RKO (cell line): ENCODE results near the gene PTGR1.
"Not testable (repeated sequence)": the region's sequence is repeated elsewhere in the genome, so short reads cannot be mapped to it uniquely, and the experiment has no call there.

Experiments
- DNase-seq: peaks from one replicate; pipeline ENCODE4 v3.0.0-alpha.2; 2016; ENCODE audit warnings: low spot score

The PTGR1 gene

GRCh38 chr9:111599092-111599954 is at the start of gene PTGR1:
Gene PTGR1 (minus strand): TSS chr9:111599647. CDS start chr9:111597422, 2,225 bp downstream.
- peak; percentile 97 for DNase-seq

DNA sequence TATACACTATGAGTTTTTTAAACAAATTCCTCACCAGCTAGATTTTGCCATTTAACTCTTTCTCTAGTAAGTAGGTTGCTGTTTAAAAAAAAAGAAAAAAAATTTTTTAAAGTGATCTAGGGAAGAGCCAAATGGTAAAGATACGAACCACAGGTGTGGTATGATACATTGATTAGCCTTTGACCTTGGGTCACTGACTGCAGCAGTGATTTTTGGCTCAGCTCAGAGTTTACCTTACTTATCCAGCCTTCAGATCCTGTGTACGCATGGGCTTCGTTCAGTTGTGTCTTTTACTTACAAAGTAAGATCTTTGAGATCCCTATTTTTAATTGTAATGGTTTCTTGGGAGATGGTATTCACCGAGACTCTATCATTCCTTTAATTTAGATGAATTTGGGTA is 49.6 kb upstream of the PTGR1 start:
- no peak for DNase-seq

DNA sequence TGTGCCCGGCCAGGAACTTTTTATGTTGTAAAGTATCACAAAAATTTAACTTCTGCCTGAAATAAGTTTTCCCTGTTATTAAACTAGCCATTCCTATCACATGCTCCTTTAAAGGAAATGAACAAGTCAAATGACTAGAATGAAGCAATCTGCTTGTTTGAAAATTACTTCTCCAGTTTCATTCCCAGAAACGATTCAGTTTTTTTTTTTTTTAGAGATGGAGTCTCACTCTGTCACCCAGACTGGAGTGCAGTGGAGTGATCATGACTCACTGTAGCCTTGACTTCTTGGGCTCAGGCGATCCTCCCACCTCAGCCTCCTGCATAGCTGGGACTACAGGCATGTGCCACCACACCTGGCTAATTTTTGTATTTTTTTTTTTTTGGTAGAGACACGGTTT is 48.6 kb upstream of the PTGR1 start:
- DNase-seq: no peak

GRCh38 chr9:111646417-111646816 is 47.0 kb upstream of the PTGR1 start:
- no peak for DNase-seq

DNA sequence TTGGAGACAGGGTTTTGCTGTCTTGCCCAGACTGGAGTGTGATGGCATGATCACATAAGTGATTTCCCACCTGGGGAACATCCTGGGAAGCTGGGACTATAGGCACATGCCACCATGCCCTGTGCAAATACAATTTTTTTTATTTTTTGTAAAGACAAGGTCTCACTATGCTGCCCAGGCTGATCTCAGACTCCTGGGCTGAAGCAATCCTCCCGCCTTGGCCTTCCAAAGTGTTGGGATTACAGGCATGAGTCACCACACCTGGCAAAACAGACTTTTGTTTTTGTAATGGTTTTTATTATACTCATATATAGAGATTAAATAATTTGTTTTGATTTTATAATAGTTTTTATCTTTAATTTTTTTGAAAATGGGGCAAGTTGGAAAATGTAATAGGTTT is 46.4 kb upstream of the PTGR1 start:
- no peak for DNase-seq

DNA sequence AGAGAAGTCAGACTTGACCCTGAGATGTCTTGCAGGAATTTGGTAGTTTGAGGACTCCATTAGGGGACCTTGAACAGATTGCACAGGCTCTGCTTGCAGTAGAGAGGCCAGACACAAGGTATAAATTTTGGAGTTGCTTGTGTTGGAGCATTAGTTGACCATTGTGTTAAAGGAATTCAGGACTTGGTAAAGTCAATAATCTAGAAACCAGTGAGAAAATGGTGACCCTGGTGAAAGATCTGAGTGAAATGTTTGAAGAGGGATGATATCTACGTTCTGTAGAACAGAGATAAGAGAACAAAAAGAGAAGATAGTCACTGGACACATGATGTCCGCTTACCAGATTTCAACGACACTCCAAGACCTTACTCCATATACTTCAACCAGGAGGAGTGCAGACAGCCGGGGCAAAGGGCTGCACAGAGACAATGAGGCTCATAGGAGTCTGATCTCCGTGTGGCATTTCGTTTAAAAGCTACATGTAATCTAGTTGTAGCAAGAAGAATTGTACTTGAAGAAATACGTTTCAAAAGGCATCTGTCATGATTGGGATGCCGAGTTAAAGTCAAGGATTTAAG is 44.8 kb upstream of the PTGR1 start:
- no peak for DNase-seq

GRCh38 chr9:111637421-111637950 is 38.0 kb upstream of the PTGR1 start:
- DNase-seq: no peak

DNA sequence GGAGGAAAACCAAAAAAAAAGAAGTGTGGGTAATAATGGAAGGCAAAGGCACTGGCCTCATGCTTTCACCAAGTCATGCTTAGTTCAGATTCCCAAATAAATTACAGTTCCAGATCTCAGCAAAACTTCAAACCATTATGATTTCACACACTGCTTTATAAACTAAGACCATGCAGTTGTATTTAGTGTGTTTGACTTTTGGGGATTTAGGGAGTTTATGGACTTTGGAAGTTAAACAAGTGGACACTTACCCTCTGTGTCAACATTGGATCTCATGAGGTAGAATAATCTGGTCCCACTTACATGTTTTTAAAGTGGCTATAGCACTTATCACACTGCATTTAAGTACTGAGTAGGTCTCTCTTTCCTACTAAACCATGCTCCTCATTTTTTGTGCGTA is 35.4 kb upstream of the PTGR1 start:
- DNase-seq: no peak

DNA sequence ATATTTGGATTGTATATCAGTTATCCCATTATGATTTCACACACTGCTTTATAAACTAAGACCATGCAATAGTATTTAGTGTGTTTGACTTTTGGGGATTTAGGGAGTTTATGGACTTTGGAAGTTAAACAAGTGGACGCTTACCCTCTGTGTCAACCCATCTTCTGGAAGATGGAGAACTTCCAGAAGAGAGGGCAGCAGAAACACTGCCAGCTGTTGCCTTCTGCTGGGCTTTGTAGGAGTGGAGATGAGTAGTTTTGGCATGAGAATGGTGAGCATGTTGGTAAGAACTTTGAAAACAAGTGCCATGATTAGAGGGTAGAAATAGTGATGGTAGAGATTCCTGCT is 33.9 kb upstream of the PTGR1 start:
- no peak for DNase-seq

DNA sequence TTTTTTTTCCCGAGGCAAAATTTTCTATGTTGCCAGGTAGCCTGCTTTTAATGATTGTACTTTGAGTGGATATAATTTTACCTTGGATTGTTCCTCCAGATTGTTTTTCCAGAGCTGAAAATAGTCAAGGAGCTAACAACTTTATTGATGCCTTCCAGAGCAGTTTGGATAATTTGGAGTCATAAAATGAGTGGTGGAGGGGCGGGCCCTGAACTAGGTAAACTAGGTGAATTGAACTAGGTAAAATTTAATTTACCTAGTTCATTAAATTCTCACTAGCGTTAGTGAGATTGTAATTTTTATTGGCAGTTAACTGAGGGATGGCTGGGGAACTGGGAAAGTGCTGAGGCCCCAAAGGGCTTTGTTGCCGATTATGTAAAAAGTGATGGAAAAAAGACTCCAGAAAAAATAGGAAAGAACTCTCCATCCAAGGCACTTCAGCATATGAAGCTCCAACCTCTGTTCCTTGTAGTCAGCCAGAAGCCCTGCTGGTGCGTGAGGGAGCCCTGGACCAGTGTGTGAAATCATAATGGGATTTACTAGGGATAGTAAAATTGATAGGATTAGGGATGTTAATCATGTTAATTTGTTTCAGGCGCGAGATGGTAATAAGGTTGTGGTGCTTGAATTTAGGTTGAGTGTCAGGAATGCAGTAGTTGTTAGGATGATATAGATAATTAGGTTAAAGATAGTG is 33.4 kb upstream of the PTGR1 start:
- peak; percentile 23 for DNase-seq

- peak; percentile 62 for DNase-seq
Measured at GRCh38 chr9:111632060-111632459, 32.6 kb upstream of the PTGR1 start.

DNA sequence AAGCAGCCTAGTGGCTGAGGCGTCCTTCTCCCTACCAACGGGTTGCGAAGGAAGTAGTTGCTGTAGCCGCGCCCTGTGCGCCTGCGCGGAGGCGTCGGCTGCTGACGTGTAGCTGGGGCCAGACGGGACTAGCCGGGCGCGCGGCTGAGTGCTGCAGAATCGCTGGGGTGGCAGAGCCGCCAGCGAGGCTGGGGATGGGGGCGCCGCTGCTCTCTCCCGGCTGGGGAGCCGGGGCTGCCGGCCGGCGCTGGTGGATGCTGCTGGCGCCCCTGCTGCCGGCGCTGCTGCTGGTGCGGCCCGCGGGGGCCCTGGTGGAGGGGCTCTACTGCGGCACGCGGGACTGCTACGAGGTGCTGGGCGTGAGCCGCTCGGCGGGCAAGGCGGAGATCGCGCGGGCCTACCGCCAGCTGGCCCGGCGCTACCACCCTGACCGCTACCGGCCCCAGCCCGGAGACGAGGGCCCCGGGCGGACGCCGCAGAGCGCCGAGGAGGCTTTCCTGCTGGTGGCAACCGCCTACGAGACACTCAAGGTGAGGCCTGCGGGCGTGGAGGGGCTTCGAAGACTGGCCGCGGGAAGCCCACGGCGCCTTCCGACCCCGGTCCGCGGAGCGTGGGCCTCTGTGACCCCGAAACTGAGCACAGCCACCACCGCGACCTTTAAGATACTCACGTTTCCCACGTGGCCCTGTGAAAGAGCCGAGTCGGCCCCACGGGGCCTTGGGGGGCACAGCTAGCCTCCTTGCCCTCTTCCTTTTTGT is 31.9 kb upstream of the PTGR1 start, which contains the start of gene DNAJC25:
TSS of gene DNAJC25 (plus strand) at position 121 of the 758 bp plus-strand sequence. CDS start at position 195, 74 bp downstream.
- peak; percentile 100 for DNase-seq

DNA sequence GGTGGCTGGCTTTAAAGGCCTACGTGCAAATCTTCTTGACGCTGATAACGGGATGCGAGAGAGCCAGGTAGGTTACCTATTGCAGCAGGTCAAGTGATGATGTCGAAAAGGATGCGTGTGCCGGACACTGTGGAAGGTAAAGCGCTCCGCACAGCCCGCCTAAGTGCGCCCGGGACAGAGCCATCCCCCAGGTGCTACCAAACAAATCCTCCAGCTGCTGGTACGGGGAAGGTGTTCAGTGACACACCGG is 31.4 kb upstream of the PTGR1 start:
- DNase-seq: no peak

DNA sequence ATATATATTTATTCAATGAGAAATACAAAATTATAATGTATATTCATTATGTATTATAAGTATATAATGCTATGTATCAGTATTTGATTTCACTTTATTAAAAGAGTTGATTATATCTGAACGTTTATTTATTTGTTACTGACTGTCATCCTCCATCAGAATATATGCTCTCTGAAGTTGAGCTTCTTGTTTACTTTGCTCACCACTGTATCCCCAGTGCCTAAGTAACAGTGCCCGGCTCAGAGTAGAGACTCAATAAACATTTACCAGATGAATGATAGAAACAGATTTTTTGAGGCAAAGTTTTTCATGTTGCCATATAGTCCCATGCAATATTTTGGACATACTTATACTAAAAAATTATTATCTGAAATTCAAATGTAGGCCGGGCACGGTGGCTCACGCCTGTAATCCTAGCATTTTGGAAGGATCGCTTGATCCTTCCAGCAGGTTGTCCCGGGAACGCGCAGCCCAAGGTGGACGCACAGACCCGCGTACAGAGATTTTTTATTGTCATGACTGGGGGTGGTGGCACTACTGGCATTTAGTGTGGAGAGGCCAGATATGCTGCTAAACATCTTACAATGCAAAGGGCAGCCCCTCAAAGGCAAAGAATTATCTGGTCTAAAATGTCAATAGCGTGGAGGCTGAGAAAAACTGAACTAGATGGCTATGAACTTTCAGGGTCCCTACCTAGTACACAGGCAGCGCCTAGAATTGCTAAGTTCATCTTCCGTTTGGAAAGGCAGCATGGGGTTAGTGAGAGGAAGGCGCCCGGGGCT is 30.9 kb upstream of the PTGR1 start:
- no peak for DNase-seq

DNA sequence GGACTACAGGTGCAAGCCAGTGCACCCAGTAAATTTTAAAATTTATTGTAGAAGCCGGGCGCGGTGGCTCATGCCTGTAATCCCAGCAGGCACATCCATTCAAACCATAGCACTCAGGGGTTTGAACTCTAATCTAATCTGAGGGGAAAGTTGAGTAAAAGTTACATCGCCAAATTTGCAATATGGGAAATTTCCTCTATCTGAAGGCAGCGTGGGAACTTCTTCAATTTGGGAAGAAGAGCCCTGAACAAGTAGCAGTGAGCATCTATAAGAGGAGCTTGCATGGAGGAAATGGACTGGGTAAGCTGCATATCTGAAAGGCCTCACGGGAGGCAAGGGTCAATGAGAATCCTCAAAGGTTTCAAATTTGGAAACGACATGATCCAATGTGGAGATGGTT is 29.0 kb upstream of the PTGR1 start:
- no peak for DNase-seq

DNA sequence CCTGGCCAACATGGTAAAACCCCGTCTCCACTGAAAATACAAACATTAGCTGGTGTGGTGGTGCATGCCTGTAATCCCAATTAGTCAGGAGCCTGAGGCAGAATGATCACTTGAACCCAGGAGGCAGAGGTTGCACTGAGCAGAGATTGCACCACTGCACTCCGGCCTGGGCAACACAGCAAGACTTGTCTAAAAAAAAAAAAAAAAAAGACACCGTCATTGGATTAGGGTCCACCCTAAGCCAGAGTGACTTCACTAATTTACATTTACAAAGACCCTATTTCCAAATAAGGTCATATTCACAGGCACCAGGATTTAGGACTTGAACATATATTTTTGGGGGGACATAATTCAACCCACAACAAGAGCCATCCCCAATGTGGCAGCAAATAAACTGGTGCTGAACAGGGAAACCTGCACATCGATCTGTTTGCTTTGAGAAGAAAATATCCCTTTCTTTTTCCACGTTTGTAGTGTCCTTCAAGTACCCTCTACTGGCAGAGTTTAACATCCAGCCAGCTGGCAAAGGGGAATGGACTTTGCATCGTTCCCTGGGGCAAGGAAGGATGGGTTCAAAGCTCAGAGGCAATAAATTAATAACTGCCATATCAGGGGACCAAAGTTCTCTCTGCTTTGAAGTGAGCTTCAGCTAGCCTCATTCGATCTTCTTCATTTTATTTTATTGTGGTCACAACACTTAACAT is 28.0 kb upstream of the PTGR1 start:
- DNase-seq: no peak

DNA sequence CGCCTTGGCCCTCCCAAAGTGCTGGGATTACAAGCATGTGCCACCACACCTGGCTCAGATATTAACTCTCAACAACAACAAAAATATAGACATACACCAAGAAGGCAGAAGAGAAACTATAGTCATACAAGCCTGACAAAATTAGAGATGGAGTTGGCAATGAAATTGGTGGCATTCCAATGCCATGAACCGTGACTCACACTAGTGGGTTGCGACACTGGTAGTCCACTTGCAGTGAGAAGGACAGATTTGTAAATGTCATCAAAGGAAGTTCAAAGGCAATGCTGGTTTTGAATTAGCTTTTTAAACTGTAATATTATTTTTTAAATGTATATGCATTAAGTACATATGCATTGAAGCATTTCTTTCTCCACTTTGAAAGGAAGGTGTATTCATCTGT is 23.2 kb upstream of the PTGR1 start:
- peak; percentile 63 for DNase-seq

GRCh38 chr9:111621895-111622480 is 22.5 kb upstream of the PTGR1 start:
- DNase-seq: peak; percentile 74

DNA sequence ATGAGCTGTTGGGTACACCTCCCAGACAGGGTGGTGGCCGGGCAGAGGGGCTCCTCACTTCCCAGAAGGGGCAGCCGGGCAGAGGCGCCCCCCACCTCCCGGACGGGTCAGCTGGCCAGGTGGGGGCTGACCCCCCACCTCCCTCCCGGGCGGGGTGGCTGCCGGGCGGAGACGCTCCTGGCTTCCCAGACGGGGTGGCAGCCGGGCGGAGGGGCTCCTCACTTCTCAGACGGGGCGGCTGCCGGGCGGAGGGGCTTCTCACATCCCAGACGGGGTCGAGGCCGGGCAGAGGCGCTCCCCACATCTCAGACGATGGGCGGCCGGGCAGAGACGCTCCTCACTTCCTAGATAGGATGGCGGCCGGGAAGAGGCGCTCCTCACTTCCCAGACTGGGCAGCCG is 17.9 kb upstream of the PTGR1 start:
- DNase-seq: not testable (repeated sequence)

DNA sequence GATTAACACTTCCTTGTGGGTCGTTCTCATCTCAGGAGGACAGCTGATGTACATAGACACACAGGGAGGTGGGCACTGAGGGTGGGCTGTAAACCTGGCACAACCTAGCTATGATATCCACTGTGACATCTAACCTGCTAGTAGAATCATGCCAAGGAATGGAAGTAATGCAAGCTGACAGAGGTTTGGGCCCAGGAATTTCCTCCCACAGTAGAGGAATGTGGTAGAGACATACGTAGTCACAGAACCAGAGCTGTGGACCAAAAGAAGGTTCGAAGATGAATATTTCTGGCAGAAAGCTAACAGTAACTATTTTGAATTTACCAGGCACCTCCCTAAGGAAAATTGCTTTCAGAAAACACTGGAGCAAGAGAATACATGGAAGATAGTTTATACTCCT is 16.5 kb upstream of the PTGR1 start:
- DNase-seq: no peak
